Sigmoid colon (tissue), 7 donors: Measurements from ENCODE around the gene MGARP. TPM values are rescaled to one million over a fixed set of nuclear protein-coding genes. Genes with fewer than 3 reads are reported as not detected.
"Not testable (repeated sequence)": the region's sequence is repeated elsewhere in the genome, so short reads cannot be mapped to it uniquely, and the experiment has no call there.

Experiments used
- DNase-seq: peaks from one replicate; pipeline ENCODE4 v3.0.0-alpha.2; 2019
- H3K27ac ChIP-seq, 4 donors: fragments of 200-600 bp; sonication (generic); one replicate each; pipeline ENCODE4 v1.5.1; 2016 to 2019; ENCODE audit warnings: mild to moderate bottlenecking in 1 of 4
- H3K27me3 ChIP-seq, 3 donors: fragments of 200-600 bp; sonication (generic); one replicate each; pipeline ENCODE4 v1.5.1; 2019; ENCODE audit warnings: mild to moderate bottlenecking in 1 of 3
- H3K36me3 ChIP-seq, 4 donors: fragments of 200-600 bp; sonication (generic); one replicate each; pipeline ENCODE4 v1.5.1; 2016 to 2019
- H3K4me1 ChIP-seq, 4 donors: fragments of 200-600 bp; sonication (generic); one replicate each; pipeline ENCODE4 v1.5.1; 2017 to 2019
- H3K4me3 ChIP-seq, 4 donors: fragments of 200-600 bp; sonication (generic); one replicate each; pipeline ENCODE4 v1.5.1; 2017 to 2019; ENCODE audit warnings: mild to moderate bottlenecking in 2 of 4, moderate library complexity in 1 of 4
- H3K9me3 ChIP-seq, 4 donors: fragments of 200-600 bp in 3 of 4; sonication (generic) in 3 of 4; one replicate each; pipeline versions ENCODE4 v1.5.1 to v1.6.1; 2013 to 2019
- EP300 ChIP-seq, 4 donors: sonication (generic); formaldehyde crosslinking; IDR thresholded peaks; one replicate each; pipeline ENCODE4 v1.6.1; 2017; ENCODE audit warnings: antibody characterized with exemption in 4 of 4
- POLR2A ChIP-seq, 2 donors: fragments of 450-650 bp; IDR thresholded peaks; one replicate each; pipeline ENCODE4 v1.6.1; 2016; ENCODE audit warnings: antibody characterized with exemption in 2 of 2, mild to moderate bottlenecking in 2 of 2, moderate library complexity in 2 of 2
- POLR2AphosphoS5 ChIP-seq, 4 donors: sonication (generic); formaldehyde crosslinking; IDR thresholded peaks; one replicate each; pipeline ENCODE4 v1.6.1; 2017; ENCODE audit warnings: antibody characterized with exemption in 4 of 4
- WGBS, 2 donors: extraction: QIAGEN DNeasy Blood & Tissue Kit; methylation state at CpG; one replicate each; pipeline ENCODE4 v1.1.7; 2013; 5-methylcytosine and 5-hydroxymethylcytosine counted together
- intact Hi-C: fragments of 100-400 bp; cut with DNase I; formaldehyde crosslinking; loops from one replicate; pipeline ENCODE4 v1.15.1; 2023
- polyA plus RNA-seq, 3 donors: library from polyadenylated mRNA; stranded (reverse); fragments of 200-250 nt; gene quantifications; one replicate each; pipeline ENCODE4 v1.2.3, GENCODE V29; 2013
- total RNA-seq, 4 donors: library from RNA; depleted of rRNA; stranded (reverse); fragments of >200 nt; gene quantifications; one replicate each; pipeline ENCODE4 v1.1.0, GENCODE V29; 2016
- TF ChIP-seq, protein P1 (sequence below), 4 experiments: fragments of 450-650 bp in 3 of 4; fragments of 200-600 bp in 1 of 4; IDR thresholded peaks; one replicate each; pipeline ENCODE4 v1.5.1; 2016 to 2019; ENCODE audit warnings: antibody characterized with exemption in 4 of 4, mild to moderate bottlenecking in 3 of 4, moderate library complexity in 2 of 4
- donor health status: healthy with polysubstance abuse.
- donor health status: Bipolar disorder and iron deficiency.
- donor health status: healthy.

MGARP gene
- total RNA-seq (1 to 10 TPM in 3 of 4 donors, under 1 TPM in 1; 0.68 to 2.2 (median 1.3) TPM), polyA plus RNA-seq (under 1 TPM in 1 of 3 donors, not detected in 2; 0.16 TPM)

DNA sequence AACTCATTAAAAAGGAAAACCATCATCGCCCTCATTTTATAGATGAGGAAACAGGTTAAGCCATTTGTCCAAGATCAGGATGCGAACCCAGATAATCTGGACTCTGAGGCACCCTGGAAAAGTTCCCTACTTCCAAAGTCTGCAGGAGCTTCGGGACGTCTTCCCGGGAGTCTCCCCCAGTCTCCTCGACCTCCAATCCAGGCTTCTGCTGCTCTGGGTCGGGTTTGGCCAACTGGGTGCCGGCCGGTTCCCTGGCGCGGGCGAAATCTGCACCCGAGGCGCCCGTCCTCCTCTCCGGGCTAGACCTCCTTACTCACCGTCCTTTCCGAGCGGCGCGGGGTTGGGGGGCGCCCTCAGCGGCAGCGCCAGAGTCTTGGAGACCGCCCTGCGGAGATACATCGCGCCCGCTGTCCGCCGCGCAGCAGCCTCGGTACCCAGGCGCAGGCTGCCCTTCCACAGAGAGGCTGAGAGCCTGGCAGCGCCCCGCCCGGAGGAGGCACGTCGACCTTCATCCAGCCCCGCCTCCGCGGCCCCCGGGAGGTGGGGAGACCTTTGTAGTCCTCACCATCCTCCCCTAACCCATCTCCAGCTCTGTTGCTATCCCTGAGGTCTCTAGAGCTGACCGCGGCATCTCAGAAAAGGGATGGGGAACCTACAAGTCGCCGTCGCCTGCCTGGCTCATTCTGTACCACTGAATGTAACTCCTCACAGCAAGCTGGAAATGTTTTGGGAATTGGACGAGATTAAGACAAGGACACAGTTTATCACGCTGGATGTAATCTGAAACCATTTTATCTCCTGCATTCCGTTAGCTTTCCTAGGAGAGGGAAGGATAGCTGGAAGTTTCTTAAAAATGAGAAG lies at the start of gene MGARP:
TSS of gene MGARP (minus strand) at position 466 of the 861 bp plus-strand sequence. CDS start at position 399, 67 bp downstream.
- TF ChIP-seq EP300 (IDR thresholded peaks at IDR 0.05) (no peak), POLR2AphosphoS5 (IDR thresholded peaks at IDR 0.05) (no peak), POLR2A (IDR thresholded peaks at IDR 0.05) (no peak)
- TF ChIP-seq, protein P1, sequence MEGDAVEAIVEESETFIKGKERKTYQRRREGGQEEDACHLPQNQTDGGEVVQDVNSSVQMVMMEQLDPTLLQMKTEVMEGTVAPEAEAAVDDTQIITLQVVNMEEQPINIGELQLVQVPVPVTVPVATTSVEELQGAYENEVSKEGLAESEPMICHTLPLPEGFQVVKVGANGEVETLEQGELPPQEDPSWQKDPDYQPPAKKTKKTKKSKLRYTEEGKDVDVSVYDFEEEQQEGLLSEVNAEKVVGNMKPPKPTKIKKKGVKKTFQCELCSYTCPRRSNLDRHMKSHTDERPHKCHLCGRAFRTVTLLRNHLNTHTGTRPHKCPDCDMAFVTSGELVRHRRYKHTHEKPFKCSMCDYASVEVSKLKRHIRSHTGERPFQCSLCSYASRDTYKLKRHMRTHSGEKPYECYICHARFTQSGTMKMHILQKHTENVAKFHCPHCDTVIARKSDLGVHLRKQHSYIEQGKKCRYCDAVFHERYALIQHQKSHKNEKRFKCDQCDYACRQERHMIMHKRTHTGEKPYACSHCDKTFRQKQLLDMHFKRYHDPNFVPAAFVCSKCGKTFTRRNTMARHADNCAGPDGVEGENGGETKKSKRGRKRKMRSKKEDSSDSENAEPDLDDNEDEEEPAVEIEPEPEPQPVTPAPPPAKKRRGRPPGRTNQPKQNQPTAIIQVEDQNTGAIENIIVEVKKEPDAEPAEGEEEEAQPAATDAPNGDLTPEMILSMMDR (IDR thresholded peaks at IDR 0.05), result no peak
- DNase-seq, result no peak
- peaks cover 0 to 12% (median 0%) of the 10 kb centered on the region in 3 donors for H3K27me3 ChIP-seq
- H3K9me3 ChIP-seq, result no peaks in the 10 kb centered on the region
- peak within 1 kb of the TSS in 1 of 4 donors; percentile 19 for H3K27ac ChIP-seq
- H3K36me3 ChIP-seq, result no peaks in the 10 kb centered on the region
- peaks cover 0 to 12% (median 0%) of the 10 kb centered on the region in 4 donors for H3K4me1 ChIP-seq
- peak within 1 kb of the TSS; percentile 29 to 56 (median 46) for H3K4me3 ChIP-seq
- intact Hi-C loops, result no loop called here
- WGBS, 2 donors, result 7 to 8% methylated on average over 51 of the region's 51 CpGs

DNA sequence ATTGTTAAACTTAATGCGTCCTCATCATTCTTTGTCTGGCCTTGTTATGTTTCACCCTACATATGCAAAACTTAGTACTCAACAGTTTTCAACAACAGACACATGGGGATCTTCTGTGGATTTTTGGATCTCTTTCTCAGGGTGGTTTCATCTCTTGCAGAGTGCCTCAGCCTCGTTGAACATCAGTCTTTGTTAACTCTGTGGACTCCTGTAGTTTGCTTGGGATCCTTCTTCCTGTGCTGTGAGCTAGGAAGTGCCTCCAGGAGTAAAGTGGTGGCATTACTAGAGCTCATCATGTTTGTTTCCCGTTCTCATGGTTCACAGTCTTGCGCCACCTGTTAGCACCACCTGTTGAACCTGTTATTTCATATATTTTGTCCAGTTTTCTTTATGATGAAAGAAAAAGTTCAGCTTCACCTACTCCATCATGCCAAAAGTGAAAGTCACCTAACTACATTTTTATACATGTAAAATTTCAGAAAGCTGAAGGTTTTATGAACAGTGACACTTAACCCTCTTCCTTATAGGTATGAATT lies 49.7 kb upstream of the MGARP start:
- WGBS, 2 donors, result 90% methylated on average over 4 of the region's 4 CpGs
- Histone ChIP-seq H3K9me3 (no peaks in the 10 kb centered on the region), H3K4me3 (no peak overlapping the region), H3K27ac (no peak overlapping the region), H3K36me3 (no peaks in the 10 kb centered on the region), H3K27me3 (no peaks in the 10 kb centered on the region), H3K4me1 (peaks cover 0 to 30% (median 9%) of the 10 kb centered on the region in 4 donors)
- intact Hi-C loops, result no loop called here
- DNase-seq, result no peak
- TF ChIP-seq POLR2A (IDR thresholded peaks at IDR 0.05), result no peak
- TF ChIP-seq, protein P1 (IDR thresholded peaks at IDR 0.05), result no peak
- TF ChIP-seq EP300 (IDR thresholded peaks at IDR 0.05), result no peak
- no peak for TF ChIP-seq POLR2AphosphoS5 (IDR thresholded peaks at IDR 0.05)

DNA sequence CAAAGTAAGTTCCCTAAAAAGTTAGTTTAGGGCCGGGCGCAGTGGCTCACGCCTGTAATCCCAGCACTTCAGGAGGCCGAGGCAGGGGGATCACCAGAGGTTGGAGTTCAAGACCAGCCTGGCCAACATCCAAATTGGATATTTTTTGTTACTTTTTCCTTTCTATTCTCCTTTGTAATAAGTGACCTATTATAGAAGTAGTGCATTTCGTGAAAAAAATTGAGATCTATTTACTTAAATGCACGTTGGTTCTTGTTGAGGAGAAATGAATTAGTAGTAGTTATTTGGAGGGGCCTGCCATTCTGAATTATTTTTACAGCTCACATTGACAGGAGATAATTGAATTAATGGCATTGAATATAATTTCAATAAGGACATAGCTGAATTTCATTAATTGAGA lies 44.6 kb upstream of the MGARP start:
- no peak overlapping the region for H3K4me3 ChIP-seq
- no peaks in the 10 kb centered on the region for H3K36me3 ChIP-seq
- intact Hi-C loops, result no loop called here
- peaks cover 0 to 25% (median 17%) of the 10 kb centered on the region in 4 donors for H3K4me1 ChIP-seq
- no peak for DNase-seq
- TF ChIP-seq POLR2AphosphoS5 (IDR thresholded peaks at IDR 0.05) (no peak), POLR2A (IDR thresholded peaks at IDR 0.05) (no peak), EP300 (IDR thresholded peaks at IDR 0.05) (no peak)
- TF ChIP-seq, protein P1 (IDR thresholded peaks at IDR 0.05), result no peak
- WGBS, 2 donors, result 48 to 70% methylated on average over 6 of the region's 6 CpGs
- no peak overlapping the region for H3K27ac ChIP-seq
- H3K9me3 ChIP-seq, result no peaks in the 10 kb centered on the region
- no peaks in the 10 kb centered on the region for H3K27me3 ChIP-seq

DNA sequence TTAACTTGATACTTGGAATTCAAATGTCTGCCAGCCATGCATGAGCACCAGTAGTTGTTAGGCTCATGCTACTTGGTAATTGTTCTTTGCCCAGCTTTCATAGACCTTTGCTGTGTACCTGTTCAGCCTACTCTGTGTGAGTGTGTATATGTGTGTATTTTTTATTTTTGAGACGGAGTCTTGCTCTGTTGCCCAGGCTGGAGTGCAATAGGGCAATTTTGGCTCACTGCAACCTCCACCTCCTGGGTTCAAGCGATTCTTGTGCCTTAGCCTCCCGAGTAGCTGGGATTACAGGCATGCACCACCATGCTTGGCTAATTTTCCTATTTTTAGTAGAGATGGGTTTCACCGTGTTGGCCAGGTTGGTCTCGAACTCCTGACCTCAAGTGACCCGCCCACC lies 42.5 kb upstream of the MGARP start:
- intact Hi-C loops, H3K27me3 ChIP-seq, H3K27ac ChIP-seq, H3K4me3 ChIP-seq, H3K36me3 ChIP-seq, H3K9me3 ChIP-seq, DNase-seq: not testable (repeated sequence)
- 95 to 96% methylated on average over 6 of the region's 6 CpGs for WGBS, 2 donors
- H3K4me1 ChIP-seq, result peaks cover 0 to 25% (median 17%) of the 10 kb centered on the region in 4 donors

DNA sequence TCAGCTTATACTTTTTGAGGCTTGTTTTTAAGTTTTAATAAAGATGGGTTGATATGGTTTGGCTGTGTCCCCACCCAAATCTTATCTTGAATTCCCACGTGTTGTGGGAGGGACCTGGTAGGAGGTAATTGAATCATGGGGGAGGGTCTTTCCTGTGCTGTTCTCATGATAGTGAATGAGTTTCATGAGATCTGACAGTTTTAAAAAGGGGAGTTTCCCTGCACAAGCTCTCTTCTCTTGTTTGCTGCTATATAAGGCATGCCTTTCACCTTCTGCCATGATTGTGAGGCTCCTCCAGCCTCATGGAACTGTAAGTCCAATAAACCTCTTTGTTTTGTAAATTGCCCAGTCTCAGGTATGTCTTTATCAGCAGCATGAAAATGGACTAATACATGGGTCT lies 42.0 kb upstream of the MGARP start:
- DNase-seq, H3K27me3 ChIP-seq, H3K27ac ChIP-seq, intact Hi-C loops, H3K9me3 ChIP-seq, H3K36me3 ChIP-seq, H3K4me3 ChIP-seq: not testable (repeated sequence)
- peaks cover 0 to 28% (median 19%) of the 10 kb centered on the region in 4 donors for H3K4me1 ChIP-seq
- WGBS, 2 donors, result 19 to 69% methylated on average over 1 of the region's 1 CpG
